Measurements from ENCODE around the gene RCSD1. TPM values are rescaled to one million over a fixed set of nuclear protein-coding genes. Genes with fewer than 3 reads are reported as not detected.

Gene RCSD1
- total RNA-seq, 2 donors from 2014 or later = 11.1 to 11.9 TPM

DNA sequence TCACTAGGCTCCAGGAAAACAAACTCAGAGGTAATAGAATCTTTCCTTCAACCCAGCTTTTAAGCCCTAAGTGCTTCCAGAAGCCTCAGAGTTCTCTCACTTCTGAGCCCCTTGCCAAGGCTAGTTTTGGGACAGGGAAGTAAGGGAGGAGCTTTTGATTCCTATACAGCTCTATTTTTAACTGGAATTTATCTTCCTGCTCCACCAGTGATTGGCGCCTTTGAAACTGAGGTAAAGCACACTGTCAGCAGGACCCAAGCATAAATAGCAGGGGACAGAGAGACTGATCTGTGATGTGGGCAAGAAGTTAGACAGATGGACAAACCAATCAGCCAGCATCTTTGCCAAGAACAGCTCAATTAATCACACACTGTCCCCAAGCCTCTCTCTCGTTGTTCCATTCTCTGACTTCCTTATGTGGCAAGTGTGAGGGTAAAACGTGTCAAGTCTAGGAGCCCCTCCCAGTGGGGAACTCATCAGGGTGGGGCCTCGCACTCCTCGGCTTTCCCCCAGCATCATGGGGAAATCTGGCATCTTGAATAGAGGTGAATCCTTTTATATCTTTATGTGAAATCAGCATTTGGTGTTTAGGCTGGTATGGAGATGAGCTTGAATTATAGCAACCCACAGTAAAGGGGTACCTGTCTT is 51.5 kb downstream of the RCSD1 start:
- Histone ChIP-seq H3K9me3 (no peaks in the 10 kb centered on the region), H3K27ac (peak overlapping the region in 1 of 2 donors; percentile 13), H3K4me1 (ENCODE audit: control insufficient read depth in 1 of 2, low read depth in 2 of 2) (peaks cover 10 to 66% of the 10 kb centered on the region in 2 donors), H3K4me3 (no peak overlapping the region), H3K36me3 (no peaks in the 10 kb centered on the region), H3K27me3 (replicated peaks; ENCODE audit: insufficient read depth) (no peaks in the 10 kb centered on the region)
- TF ChIP-seq, protein P1, sequence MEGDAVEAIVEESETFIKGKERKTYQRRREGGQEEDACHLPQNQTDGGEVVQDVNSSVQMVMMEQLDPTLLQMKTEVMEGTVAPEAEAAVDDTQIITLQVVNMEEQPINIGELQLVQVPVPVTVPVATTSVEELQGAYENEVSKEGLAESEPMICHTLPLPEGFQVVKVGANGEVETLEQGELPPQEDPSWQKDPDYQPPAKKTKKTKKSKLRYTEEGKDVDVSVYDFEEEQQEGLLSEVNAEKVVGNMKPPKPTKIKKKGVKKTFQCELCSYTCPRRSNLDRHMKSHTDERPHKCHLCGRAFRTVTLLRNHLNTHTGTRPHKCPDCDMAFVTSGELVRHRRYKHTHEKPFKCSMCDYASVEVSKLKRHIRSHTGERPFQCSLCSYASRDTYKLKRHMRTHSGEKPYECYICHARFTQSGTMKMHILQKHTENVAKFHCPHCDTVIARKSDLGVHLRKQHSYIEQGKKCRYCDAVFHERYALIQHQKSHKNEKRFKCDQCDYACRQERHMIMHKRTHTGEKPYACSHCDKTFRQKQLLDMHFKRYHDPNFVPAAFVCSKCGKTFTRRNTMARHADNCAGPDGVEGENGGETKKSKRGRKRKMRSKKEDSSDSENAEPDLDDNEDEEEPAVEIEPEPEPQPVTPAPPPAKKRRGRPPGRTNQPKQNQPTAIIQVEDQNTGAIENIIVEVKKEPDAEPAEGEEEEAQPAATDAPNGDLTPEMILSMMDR (IDR thresholded peaks at IDR 0.05) = no peak
- no peak for ATAC-seq (ENCODE audit: insufficient number of reproducible peaks, low FRiP score, low read depth)
- DNase-seq (ENCODE audit: low spot score) = no peak

DNA sequence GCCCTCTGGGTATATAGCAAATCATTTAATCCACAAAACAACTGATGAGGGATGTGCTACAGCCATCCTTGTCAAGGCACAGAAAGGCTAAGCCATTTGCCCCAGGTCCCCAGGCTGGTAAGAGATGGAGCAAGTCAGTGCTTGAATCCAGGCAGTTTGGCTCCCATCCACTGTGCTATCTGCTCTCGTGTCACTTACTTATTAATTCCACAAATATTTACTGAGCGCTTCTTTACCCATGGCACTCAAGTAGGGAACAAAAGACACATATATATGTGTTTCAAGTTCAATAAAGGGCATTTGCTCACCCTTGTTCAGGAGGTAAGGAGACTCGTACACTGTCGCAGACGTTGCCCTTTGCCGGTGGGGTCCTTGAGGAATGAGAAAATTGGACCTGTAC is 53.2 kb downstream of the RCSD1 start:
- DNase-seq (ENCODE audit: low spot score) = no peak
- ATAC-seq (ENCODE audit: insufficient number of reproducible peaks, low FRiP score, low read depth) = no peak
- no peaks in the 10 kb centered on the region for H3K27me3 ChIP-seq (replicated peaks; ENCODE audit: insufficient read depth)
- TF ChIP-seq, protein P1 (IDR thresholded peaks at IDR 0.05) = no peak
- no peaks in the 10 kb centered on the region for H3K36me3 ChIP-seq
- peak overlapping the region; percentile 23 to 69 for H3K27ac ChIP-seq
- H3K9me3 ChIP-seq = no peaks in the 10 kb centered on the region
- no peak overlapping the region for H3K4me3 ChIP-seq
- H3K4me1 ChIP-seq (ENCODE audit: control insufficient read depth in 1 of 2, low read depth in 2 of 2) = peaks cover 10 to 67% of the 10 kb centered on the region in 2 donors

DNA sequence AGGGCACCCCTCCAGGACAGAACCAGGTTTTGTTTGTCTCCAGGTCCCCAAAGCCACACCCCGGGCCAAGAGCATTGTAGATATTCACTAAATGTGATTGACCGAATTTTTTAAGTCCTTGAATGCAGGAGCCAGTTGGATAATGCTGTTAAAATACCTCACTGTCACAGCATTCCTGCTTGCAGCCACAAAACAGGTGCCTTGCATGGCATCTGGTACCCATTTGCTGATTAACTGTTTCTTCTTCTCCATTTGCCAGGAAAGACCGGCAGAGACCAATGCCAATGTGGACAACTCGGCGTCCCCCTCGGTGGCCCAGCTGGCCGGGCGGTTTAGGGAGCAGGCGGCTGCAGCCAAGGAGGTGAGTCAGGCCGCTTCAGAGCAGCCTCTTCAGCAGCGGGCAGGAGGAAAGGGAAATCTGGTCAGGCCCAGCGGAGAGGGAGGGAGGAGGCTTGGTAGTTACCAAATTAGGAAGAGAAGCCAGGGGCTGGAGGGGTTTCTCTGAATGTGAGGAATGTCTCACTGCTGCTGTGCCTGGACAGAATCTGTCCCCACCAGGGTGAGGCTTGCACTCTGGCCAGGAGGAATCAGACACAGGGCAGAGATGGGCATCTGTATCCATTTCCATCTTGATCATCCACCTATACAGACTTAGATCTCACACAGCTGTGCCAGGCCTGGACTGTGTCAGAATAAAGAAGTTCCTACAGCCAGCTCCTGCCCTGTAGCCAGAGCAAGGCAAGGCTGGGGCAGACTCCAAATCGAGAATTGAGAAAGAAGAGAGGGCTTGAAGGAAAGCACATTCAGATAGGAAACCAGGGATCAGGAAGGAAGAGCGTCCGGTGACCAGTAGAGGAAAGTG is 53.8 kb downstream of the RCSD1 start:
- Histone ChIP-seq H3K27me3 (replicated peaks; ENCODE audit: insufficient read depth) (no peaks in the 10 kb centered on the region), H3K27ac (peak overlapping the region; percentile 61 to 69), H3K36me3 (no peaks in the 10 kb centered on the region), H3K9me3 (no peaks in the 10 kb centered on the region), H3K4me3 (no peak overlapping the region), H3K4me1 (ENCODE audit: control insufficient read depth in 1 of 2, low read depth in 2 of 2) (peaks cover 10 to 67% of the 10 kb centered on the region in 2 donors)
- TF ChIP-seq, protein P1 (IDR thresholded peaks at IDR 0.05) = no peak
- ATAC-seq (ENCODE audit: insufficient number of reproducible peaks, low FRiP score, low read depth) = no peak
- DNase-seq (ENCODE audit: low spot score) = no peak

DNA sequence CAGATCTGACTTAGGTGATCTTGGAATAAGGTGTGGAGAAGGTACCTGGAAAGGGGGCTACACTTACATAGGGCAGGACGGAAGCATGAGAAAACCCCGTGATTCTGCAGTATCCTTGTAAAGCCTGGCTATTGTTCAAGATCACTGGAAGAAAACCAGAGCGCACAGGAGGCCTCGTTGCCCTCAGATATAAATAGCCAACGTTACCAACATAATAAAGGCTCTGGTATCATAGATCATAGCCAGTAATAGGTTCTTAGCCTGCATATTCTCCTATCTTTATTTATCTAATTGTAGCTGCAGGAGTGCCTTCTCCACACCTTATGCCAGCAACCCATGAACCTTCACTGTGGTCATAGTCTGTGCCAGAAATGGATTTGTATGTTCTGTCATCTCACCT is 55.8 kb downstream of the RCSD1 start:
- TF ChIP-seq, protein P1 (IDR thresholded peaks at IDR 0.05) = no peak
- Histone ChIP-seq H3K4me1 (ENCODE audit: control insufficient read depth in 1 of 2, low read depth in 2 of 2) (peaks cover 10 to 58% of the 10 kb centered on the region in 2 donors), H3K27me3 (replicated peaks; ENCODE audit: insufficient read depth) (no peaks in the 10 kb centered on the region), H3K27ac (peak overlapping the region in 1 of 2 donors; percentile 69), H3K4me3 (no peak overlapping the region), H3K9me3 (no peaks in the 10 kb centered on the region), H3K36me3 (no peaks in the 10 kb centered on the region)
- no peak for ATAC-seq (ENCODE audit: insufficient number of reproducible peaks, low FRiP score, low read depth)
- no peak for DNase-seq (ENCODE audit: low spot score)

DNA sequence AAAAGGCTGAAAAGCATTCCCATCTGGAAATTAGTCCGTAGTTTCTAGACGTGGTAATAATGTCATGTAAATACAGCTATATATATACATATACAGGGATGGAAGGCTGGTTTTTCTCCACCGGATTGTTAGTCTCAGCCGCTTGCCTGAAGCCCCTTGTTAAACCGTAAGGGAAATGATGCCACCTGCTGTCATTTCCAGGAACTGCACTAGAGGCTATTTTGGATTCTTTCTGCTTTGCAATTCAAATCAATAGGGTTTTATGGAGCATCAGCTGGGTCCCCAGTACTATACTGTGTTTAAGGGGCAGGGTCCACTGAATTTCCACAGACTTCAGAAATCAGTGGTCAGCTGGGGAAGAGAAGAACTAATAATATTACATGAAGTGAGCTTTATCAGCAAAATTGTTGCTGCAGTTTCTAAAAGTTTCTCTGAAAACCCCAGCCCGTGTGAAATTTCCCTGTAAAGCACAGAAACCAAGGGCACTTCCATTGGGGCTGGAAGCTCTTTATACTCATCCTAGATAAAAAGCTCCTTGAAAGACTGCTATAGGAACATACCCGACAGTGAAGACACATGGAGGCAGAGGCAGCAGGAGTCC is 58.0 kb downstream of the RCSD1 start:
- no peaks in the 10 kb centered on the region for H3K9me3 ChIP-seq
- H3K27ac ChIP-seq = no peak overlapping the region
- DNase-seq (ENCODE audit: low spot score) = no peak
- ATAC-seq (ENCODE audit: insufficient number of reproducible peaks, low FRiP score, low read depth) = peak; percentile 27
- no peaks in the 10 kb centered on the region for H3K27me3 ChIP-seq (replicated peaks; ENCODE audit: insufficient read depth)
- TF ChIP-seq, protein P1 (IDR thresholded peaks at IDR 0.05) = peak; percentile 93
- no peaks in the 10 kb centered on the region for H3K36me3 ChIP-seq
- no peak overlapping the region for H3K4me3 ChIP-seq
- H3K4me1 ChIP-seq (ENCODE audit: control insufficient read depth in 1 of 2, low read depth in 2 of 2) = peaks cover 3 to 36% of the 10 kb centered on the region in 2 donors
